ENCODE measurements around the gene DGCR8.

The DGCR8 gene

DNA sequence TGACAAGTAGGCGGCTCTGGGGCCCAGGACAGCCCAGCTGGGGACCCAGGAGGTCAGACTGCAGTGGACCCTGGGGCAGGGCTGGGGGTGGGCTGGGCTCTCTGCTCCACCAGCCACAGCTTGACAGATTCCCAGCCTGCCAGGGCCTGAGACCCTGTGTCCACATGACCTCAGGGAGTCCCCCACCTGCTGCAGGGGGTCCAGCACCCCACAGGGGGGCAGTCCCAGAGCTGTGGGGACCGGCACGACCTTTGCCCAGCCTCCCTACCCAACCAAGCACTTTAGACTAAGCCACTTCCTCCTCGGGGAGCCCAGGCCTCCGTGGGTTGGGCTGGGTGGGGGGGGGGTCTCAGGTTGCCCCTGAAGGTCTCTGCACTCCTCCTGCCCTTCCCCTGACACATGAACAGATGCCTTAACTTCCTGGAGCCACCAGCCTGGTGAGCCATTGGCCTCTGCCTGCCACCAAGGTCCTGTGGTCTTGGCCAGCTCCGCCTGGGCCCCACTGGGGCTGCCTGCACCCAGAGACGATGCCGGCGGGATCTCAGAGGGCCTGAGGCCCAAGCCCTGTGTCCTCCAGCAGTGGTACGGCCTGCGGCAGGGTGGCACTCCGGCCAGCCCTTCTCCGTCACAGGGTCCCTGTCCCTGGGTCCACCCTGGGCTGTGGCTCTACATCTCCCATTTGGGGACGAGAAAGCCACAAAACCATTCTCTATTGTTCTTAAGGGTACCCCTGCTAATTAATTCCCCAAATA, 67.4 kb downstream of the DGCR8 start:
- Histone ChIP-seq H3K4me2 (ENCODE audit: insufficient read depth, low read length) (no peak overlapping the region), H4K20me1 (ENCODE audit: insufficient read depth, low read length) (peaks cover 7% of the 10 kb centered on the region; the same call in 1 of the 2 replicates), H3K79me2 (ENCODE audit: insufficient read depth, low read length) (no peaks in the 10 kb centered on the region), H3K27me3 (ENCODE audit: insufficient read depth, low read length, poor library complexity) (no peaks in the 10 kb centered on the region), H3K36me3 (ENCODE audit: insufficient read depth, low read length) (peaks cover 8% of the 10 kb centered on the region; the same call in 1 of the 2 replicates), H3K4me1 (ENCODE audit: insufficient read depth, low read length) (no peaks in the 10 kb centered on the region), H3K9ac (ENCODE audit: low read depth, low read length) (no peak overlapping the region), H2AFZ (ENCODE audit: low read depth, low read length) (no peak overlapping the region), H3K4me3 (ENCODE audit: low read depth in 1 of 2, low read length in 2 of 2) (no peak overlapping the region), H3K9me3 (ENCODE audit: insufficient read depth, low read length, severe bottlenecking) (no peaks in the 10 kb centered on the region), H3K27ac (ENCODE audit: low read length) (no peak overlapping the region)
- peak; percentile 41; the same call in 1 of the 3 replicates for ATAC-seq (ENCODE audit: insufficient read depth, low read depth)
- TF ChIP-seq, protein P1, sequence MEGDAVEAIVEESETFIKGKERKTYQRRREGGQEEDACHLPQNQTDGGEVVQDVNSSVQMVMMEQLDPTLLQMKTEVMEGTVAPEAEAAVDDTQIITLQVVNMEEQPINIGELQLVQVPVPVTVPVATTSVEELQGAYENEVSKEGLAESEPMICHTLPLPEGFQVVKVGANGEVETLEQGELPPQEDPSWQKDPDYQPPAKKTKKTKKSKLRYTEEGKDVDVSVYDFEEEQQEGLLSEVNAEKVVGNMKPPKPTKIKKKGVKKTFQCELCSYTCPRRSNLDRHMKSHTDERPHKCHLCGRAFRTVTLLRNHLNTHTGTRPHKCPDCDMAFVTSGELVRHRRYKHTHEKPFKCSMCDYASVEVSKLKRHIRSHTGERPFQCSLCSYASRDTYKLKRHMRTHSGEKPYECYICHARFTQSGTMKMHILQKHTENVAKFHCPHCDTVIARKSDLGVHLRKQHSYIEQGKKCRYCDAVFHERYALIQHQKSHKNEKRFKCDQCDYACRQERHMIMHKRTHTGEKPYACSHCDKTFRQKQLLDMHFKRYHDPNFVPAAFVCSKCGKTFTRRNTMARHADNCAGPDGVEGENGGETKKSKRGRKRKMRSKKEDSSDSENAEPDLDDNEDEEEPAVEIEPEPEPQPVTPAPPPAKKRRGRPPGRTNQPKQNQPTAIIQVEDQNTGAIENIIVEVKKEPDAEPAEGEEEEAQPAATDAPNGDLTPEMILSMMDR (IDR thresholded peaks at IDR 0.05; ENCODE audit: borderline replicate concordance, extremely low read depth, low read length, poor library complexity, severe bottlenecking), result no peak
- DNase-seq, result no peak

GRCh38 chr22:20148414-20148813, 68.4 kb downstream of the DGCR8 start:
- no peaks in the 10 kb centered on the region for H3K27me3 ChIP-seq (ENCODE audit: insufficient read depth, low read length, poor library complexity)
- H4K20me1 ChIP-seq (ENCODE audit: insufficient read depth, low read length), result peaks cover 7% of the 10 kb centered on the region; the same call in 1 of the 2 replicates
- H3K36me3 ChIP-seq (ENCODE audit: insufficient read depth, low read length), result no peaks in the 10 kb centered on the region
- H3K79me2 ChIP-seq (ENCODE audit: insufficient read depth, low read length), result no peaks in the 10 kb centered on the region
- H2AFZ ChIP-seq (ENCODE audit: low read depth, low read length), result no peak overlapping the region
- H3K4me3 ChIP-seq (ENCODE audit: low read depth in 1 of 2, low read length in 2 of 2), result no peak overlapping the region
- ATAC-seq (ENCODE audit: insufficient read depth, low read depth), result no peak
- no peaks in the 10 kb centered on the region for H3K9me3 ChIP-seq (ENCODE audit: insufficient read depth, low read length, severe bottlenecking)
- no peak overlapping the region for H3K9ac ChIP-seq (ENCODE audit: low read depth, low read length)
- H3K4me2 ChIP-seq (ENCODE audit: insufficient read depth, low read length), result no peak overlapping the region
- DNase-seq, result no peak
- TF ChIP-seq EZH2 (IDR thresholded peaks at IDR 0.05; ENCODE audit: borderline replicate concordance, low read depth, low read length, severe bottlenecking), result no peak
- TF ChIP-seq, protein P1 (IDR thresholded peaks at IDR 0.05; ENCODE audit: borderline replicate concordance, extremely low read depth, low read length, poor library complexity, severe bottlenecking), result no peak
- H3K27ac ChIP-seq (ENCODE audit: low read length), result no peak overlapping the region
- no peaks in the 10 kb centered on the region for H3K4me1 ChIP-seq (ENCODE audit: insufficient read depth, low read length)

DNA sequence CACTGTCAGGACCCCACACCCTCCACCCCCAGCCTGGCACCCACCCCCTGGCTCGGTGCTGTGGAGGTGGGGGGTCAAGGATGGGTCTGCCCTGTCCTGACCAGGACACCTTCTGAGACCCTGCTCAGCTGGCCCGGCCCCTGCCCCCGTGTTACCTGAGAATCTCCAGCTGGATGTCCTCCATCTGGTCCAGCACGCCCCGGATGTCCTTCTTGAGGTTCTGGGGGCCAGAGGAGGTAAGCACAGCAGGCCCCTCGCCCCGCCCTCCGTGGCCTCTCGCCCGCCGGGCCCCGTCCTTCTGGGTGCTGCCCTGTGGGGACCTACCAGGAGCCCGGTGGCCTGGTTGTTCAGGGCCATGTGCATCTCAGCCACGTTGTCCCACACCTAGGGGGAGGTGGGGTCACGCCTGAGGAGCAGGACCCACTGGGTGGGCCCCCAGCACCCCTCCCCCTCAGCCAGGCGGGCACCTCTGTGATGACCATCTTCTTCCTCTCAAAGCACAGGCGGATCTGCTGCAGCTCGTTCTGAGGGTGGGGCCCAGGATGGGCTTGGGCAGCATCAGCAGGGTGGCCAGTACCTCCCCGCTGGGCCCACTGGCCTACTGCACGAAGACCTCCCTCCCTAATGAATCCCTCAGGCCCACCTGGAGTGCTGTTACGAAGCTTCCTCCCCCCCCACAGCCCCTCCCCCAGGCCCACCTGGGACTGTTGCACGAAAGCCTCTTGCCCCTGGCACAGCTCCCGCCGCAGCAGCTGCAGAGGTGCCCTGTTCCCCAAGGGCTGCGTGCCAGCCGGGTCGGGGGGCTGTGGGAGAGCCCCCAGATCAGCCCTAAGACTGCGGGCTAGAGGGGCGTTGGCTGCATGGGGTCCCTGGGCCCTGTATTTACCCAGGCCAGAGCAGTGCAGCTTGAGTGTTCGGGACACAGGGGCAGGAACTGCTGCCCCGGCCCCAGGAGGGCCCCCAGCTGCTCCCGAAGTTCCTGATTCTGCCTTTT, 69.5 kb downstream of the DGCR8 start:
- Histone ChIP-seq H3K36me3 (ENCODE audit: insufficient read depth, low read length) (no peaks in the 10 kb centered on the region), H2AFZ (ENCODE audit: low read depth, low read length) (no peak overlapping the region), H3K4me2 (ENCODE audit: insufficient read depth, low read length) (no peak overlapping the region), H4K20me1 (ENCODE audit: insufficient read depth, low read length) (peaks cover 7% of the 10 kb centered on the region; the same call in 1 of the 2 replicates), H3K9ac (ENCODE audit: low read depth, low read length) (no peak overlapping the region), H3K4me1 (ENCODE audit: insufficient read depth, low read length) (no peaks in the 10 kb centered on the region), H3K79me2 (ENCODE audit: insufficient read depth, low read length) (no peaks in the 10 kb centered on the region), H3K27me3 (ENCODE audit: insufficient read depth, low read length, poor library complexity) (no peaks in the 10 kb centered on the region), H3K27ac (ENCODE audit: low read length) (no peak overlapping the region), H3K9me3 (ENCODE audit: insufficient read depth, low read length, severe bottlenecking) (no peaks in the 10 kb centered on the region), H3K4me3 (ENCODE audit: low read depth in 1 of 2, low read length in 2 of 2) (no peak overlapping the region)
- no peak for TF ChIP-seq EZH2 (IDR thresholded peaks at IDR 0.05; ENCODE audit: borderline replicate concordance, low read depth, low read length, severe bottlenecking)
- TF ChIP-seq, protein P1 (IDR thresholded peaks at IDR 0.05; ENCODE audit: borderline replicate concordance, extremely low read depth, low read length, poor library complexity, severe bottlenecking), result no peak
- DNase-seq, result no peak
- ATAC-seq (ENCODE audit: insufficient read depth, low read depth), result no peak
